AG04449 (cell line): ENCODE measurements around the gene C5orf58.
"Not testable (repeated sequence)": the region's sequence is repeated elsewhere in the genome, so short reads cannot be mapped to it uniquely, and the experiment has no call there.

Experiments
- CTCF ChIA-PET: fragments of 350-600 bp; formaldehyde crosslinking; extraction: SDS; loops from one replicate; lab custom pipeline; 2021; ENCODE audit warnings: antibody characterized with exemption; lab: Yijun Ruan, JAX
- POLR2A ChIA-PET: fragments of 400-600, 350-600 bp; formaldehyde crosslinking; extraction: SDS; loops from one replicate; lab custom pipeline; 2020; ENCODE audit warnings: antibody characterized with exemption, inconsistent platforms; lab: Yijun Ruan, JAX
- DNase-seq: peaks from one replicate; pipeline ENCODE4 v3.0.0-alpha.2; 2010; ENCODE audit warnings: low read depth, low spot score
- H3K4me3 ChIP-seq: 2 replicates; pipeline ENCODE4 v1.5.1; 2011; ENCODE audit warnings: low read depth, mild to moderate bottlenecking, control low read depth, low read length
- CTCF ChIP-seq: IDR thresholded peaks from one replicate; pipeline ENCODE4 v1.5.1; 2011; ENCODE audit warnings: mild to moderate bottlenecking, moderate library complexity, low read length, control low read depth, inconsistent platforms; ENCODE audit not compliant: insufficient read depth; ENCODE audit errors: missing control alignments

C5orf58 gene

GRCh38 chr5:170235876-170236864, 3.4 kb downstream of the C5orf58 start:
- no peak overlapping the region for H3K4me3 ChIP-seq
- ChIA-PET CTCF (interaction anchor here (0.7 to 6.3 kb wide), 5 partner anchors 10 to 136 kb away, joined by 3 to 37 read pairs (median 3); no protein-coding TSS in a partner anchor), POLR2A (no interaction called here)
- no peak for DNase-seq
- no peak for TF ChIP-seq CTCF

GRCh38 chr5:170238456-170239196, 5.8 kb downstream of the C5orf58 start:
- POLR2A ChIA-PET = no interaction called here
- CTCF ChIA-PET = interaction anchor here (1.6 to 6.3 kb wide), 4 partner anchors 9 to 183 kb away, joined by 4 to 37 read pairs (median 5); no protein-coding TSS in a partner anchor
- no peak for DNase-seq
- H3K4me3 ChIP-seq = no peak overlapping the region
- no peak for TF ChIP-seq CTCF

GRCh38 chr5:170245436-170245835, 12.7 kb downstream of the C5orf58 start:
- CTCF ChIA-PET = interaction anchor here (0.9 to 2.6 kb wide), 2 partner anchors 22 to 174 kb away, joined by 3 to 12 read pairs; no protein-coding TSS in a partner anchor
- H3K4me3 ChIP-seq, POLR2A ChIA-PET: not testable (repeated sequence)

GRCh38 chr5:170246126-170246870, 13.5 kb downstream of the C5orf58 start:
- H3K4me3 ChIP-seq = no peak overlapping the region
- DNase-seq = no peak
- TF ChIP-seq CTCF = no peak
- ChIA-PET POLR2A (no interaction called here), CTCF (interaction anchor here (0.6 to 2.9 kb wide), 5 partner anchors 8 to 378 kb away, joined by 3 to 12 read pairs (median 3); no protein-coding TSS in a partner anchor)

More at GRCh38 chr5:170245436-170245835, 12.7 kb downstream of the C5orf58 start:
- DNase-seq = not testable (repeated sequence)

GRCh38 chr5:170247363-170247762, 14.6 kb downstream of the C5orf58 start:
- no peak for TF ChIP-seq CTCF
- no peak for DNase-seq
- CTCF ChIA-PET = interaction anchor here (1.2 to 2.9 kb wide), 4 partner anchors 9 to 377 kb away, joined by 3 to 12 read pairs (median 5); no protein-coding TSS in a partner anchor
- POLR2A ChIA-PET = no interaction called here
- no peak overlapping the region for H3K4me3 ChIP-seq

- POLR2A ChIA-PET = no interaction called here
- TF ChIP-seq CTCF = no peak
- CTCF ChIA-PET = interaction anchor here (1.3 to 2.9 kb wide), 2 partner anchors 10 to 23 kb away, joined by 4 to 6 read pairs; no protein-coding TSS in a partner anchor
Measured at GRCh38 chr5:170248172-170248930, 15.6 kb downstream of the C5orf58 start.

GRCh38 chr5:170248931-170249227, 16.1 kb downstream of the C5orf58 start:
- CTCF ChIA-PET = not testable (repeated sequence)

More at GRCh38 chr5:170248172-170248930, 15.6 kb downstream of the C5orf58 start:
- no peak overlapping the region for H3K4me3 ChIP-seq
- no peak for DNase-seq

More at GRCh38 chr5:170248931-170249227, 16.1 kb downstream of the C5orf58 start:
- H3K4me3 ChIP-seq, DNase-seq, POLR2A ChIA-PET: not testable (repeated sequence)
